Esophagus squamous epithelium (tissue), 5 donors: ENCODE results near the gene CDK15. TPM values are rescaled to one million over a fixed set of nuclear protein-coding genes. Genes with fewer than 3 reads are reported as not detected.
"Not testable (repeated sequence)": the region's sequence is repeated elsewhere in the genome, so short reads cannot be mapped to it uniquely, and the experiment has no call there.

Experiments
- DNase-seq: peaks from one replicate; lab custom pipeline; 2025; lab: John Stamatoyannopoulos, UW
- H3K27ac ChIP-seq, 4 donors: fragments of 200-600 bp; sonication (generic); one replicate each; pipeline ENCODE4 v1.5.1; 2016 to 2019; ENCODE audit warnings: mild to moderate bottlenecking in 1 of 4
- H3K27me3 ChIP-seq, 4 donors: fragments of 200-600 bp; sonication (generic); 1 replicate in 3 of 4; 2 replicates in 1 of 4; pipeline versions ENCODE4 v1.5.1 to v1.6.0; 2017 to 2021; ENCODE audit warnings: antibody characterized with exemption in 1 of 4
- H3K36me3 ChIP-seq, 3 donors: fragments of 200-600 bp; sonication (generic); one replicate each; pipeline ENCODE4 v1.5.1; 2016 to 2019
- H3K4me1 ChIP-seq, 3 donors: fragments of 200-600 bp; sonication (generic); one replicate each; pipeline ENCODE4 v1.5.1; 2017 to 2019
- H3K4me3 ChIP-seq, 4 donors: fragments of 200-600 bp; sonication (generic); 1 replicate in 3 of 4; 2 replicates in 1 of 4; pipeline ENCODE4 v1.5.1; 2016 to 2019; ENCODE audit warnings: mild to moderate bottlenecking in 2 of 4, moderate library complexity in 1 of 4
- H3K9me3 ChIP-seq, 3 donors: fragments of 200-600 bp; sonication (generic); one replicate each; pipeline ENCODE4 v1.5.1; 2016 to 2019
- POLR2A ChIP-seq, 4 donors: fragments of 450-650 bp; IDR thresholded peaks; one replicate each; pipeline ENCODE4 v1.6.1; 2017; ENCODE audit warnings: antibody characterized with exemption in 4 of 4, mild to moderate bottlenecking in 4 of 4, moderate library complexity in 3 of 4
- WGBS, 2 donors: methylation state at CpG; one replicate each; pipeline ENCODE4 v1.1.5; 2018; 5-methylcytosine and 5-hydroxymethylcytosine counted together
- intact Hi-C: fragments of 100-400 bp; cut with DNase I; formaldehyde crosslinking; loops from one replicate; pipeline ENCODE4 v1.15.0; 2022
- total RNA-seq, 4 donors: library from RNA; depleted of rRNA; stranded (reverse); fragments of >200 nt; gene quantifications; one replicate each; pipeline ENCODE4 v1.1.0, GENCODE V29; 2016
- TF ChIP-seq, protein P1 (sequence below), 6 experiments: fragments of 450-650 bp in 4 of 6; fragments of 200-600 bp in 2 of 6; sonication (generic) in 2 of 6; IDR thresholded peaks; one replicate each; pipeline ENCODE4 v1.5.1; 2016 to 2019; ENCODE audit warnings: antibody characterized with exemption in 6 of 6, mild to moderate bottlenecking in 4 of 6, moderate library complexity in 4 of 6
- donor health status: DM: yes; HTN: yes; CAD: no.

The CDK15 gene
- total RNA-seq, 4 donors from 2014 or later, result 0.23 to 6.1 TPM; not detected in 2

DNA sequence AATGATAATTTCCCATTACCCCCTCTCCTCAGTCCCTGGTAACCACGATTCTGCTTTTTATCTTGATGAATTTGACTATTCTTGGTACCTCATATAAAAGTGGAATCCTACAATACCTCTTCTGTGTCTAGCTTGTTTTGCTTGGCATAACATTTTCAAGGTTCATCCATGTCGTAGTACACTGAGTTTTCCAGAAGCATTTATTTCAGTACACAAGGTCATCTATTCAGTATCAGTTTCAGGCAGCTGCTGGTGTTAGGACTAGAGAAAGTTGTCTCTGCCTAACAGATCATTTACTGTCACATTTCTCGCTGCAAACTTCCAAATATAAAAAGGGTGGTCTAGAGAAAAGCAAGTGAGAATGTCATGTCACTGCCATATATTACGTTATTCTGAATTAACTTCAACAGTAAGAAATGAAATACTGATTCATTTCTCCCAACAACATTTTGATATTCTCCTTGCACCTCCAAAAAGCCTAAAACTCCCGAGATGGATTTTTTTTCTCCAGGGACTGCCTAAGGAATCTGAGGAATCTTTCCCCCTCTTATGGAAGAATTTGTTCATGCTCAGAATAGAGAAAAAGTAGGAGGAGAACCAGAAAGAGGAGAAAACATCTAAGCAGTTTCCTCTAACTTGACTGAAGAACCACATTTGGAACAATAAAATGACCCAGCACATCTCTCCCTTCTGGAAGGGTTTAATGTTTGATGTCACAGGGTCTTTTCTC, 36.0 kb downstream of the CDK15 start:
- intact Hi-C loops, result no loop called here
- no peak overlapping the region for H3K27ac ChIP-seq
- DNase-seq, result no peak
- peaks cover 0 to 5% (median 0%) of the 10 kb centered on the region in 3 donors for H3K4me1 ChIP-seq
- no peaks in the 10 kb centered on the region for H3K27me3 ChIP-seq
- no peak overlapping the region for H3K4me3 ChIP-seq
- TF ChIP-seq, protein P1, sequence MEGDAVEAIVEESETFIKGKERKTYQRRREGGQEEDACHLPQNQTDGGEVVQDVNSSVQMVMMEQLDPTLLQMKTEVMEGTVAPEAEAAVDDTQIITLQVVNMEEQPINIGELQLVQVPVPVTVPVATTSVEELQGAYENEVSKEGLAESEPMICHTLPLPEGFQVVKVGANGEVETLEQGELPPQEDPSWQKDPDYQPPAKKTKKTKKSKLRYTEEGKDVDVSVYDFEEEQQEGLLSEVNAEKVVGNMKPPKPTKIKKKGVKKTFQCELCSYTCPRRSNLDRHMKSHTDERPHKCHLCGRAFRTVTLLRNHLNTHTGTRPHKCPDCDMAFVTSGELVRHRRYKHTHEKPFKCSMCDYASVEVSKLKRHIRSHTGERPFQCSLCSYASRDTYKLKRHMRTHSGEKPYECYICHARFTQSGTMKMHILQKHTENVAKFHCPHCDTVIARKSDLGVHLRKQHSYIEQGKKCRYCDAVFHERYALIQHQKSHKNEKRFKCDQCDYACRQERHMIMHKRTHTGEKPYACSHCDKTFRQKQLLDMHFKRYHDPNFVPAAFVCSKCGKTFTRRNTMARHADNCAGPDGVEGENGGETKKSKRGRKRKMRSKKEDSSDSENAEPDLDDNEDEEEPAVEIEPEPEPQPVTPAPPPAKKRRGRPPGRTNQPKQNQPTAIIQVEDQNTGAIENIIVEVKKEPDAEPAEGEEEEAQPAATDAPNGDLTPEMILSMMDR (IDR thresholded peaks at IDR 0.05), result no peak
- TF ChIP-seq POLR2A (IDR thresholded peaks at IDR 0.05), result no peak
- 60 to 66% methylated on average over 5 of the region's 5 CpGs for WGBS, 2 donors
- no peaks in the 10 kb centered on the region for H3K36me3 ChIP-seq
- no peaks in the 10 kb centered on the region for H3K9me3 ChIP-seq

DNA sequence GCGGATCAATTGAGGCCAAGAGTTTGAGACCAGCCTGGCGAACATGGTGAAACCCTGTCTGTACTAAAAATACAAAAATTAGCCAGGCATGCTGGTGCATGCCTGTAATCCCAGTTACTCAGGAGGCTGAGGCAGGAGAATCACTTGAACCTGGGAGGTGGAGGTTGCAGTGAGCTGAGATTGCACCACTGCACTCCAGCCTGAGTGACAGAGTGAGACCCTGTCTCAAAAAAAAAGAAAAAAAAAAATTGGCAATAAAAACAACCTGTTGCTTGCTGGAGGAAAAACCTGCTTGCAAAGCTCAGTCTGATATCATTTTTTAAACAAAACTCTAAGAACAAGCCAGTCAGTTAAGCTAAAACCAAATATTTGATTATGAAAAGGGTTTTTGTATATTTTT, 38.6 kb downstream of the CDK15 start:
- H3K9me3 ChIP-seq, intact Hi-C loops, H3K36me3 ChIP-seq, H3K4me1 ChIP-seq, DNase-seq, H3K27ac ChIP-seq, H3K27me3 ChIP-seq, H3K4me3 ChIP-seq: not testable (repeated sequence)
- WGBS, 2 donors, result 38 to 84% methylated on average over 2 of the region's 2 CpGs

DNA sequence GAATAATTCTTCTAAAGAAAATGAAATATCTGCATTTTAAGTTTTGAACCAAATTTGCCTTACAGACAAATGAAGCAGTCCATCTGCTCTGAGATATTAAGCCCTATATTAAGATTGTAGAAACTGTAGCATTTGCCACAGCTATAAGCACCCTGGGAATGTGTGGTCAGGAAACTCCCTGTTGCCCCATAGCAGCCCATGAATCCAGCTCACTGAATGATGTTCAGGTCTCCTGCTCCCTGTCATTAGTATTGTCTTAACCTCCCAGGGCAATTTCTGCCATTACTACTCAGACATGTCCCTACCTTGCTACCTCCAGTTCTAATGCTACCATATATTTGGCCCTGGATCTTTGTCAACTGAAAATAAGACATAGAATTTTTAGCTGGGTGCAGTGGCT, 41.1 kb downstream of the CDK15 start:
- no peak overlapping the region for H3K4me3 ChIP-seq
- TF ChIP-seq POLR2A (IDR thresholded peaks at IDR 0.05), result no peak
- TF ChIP-seq, protein P1 (IDR thresholded peaks at IDR 0.05), result no peak
- H3K9me3 ChIP-seq, result no peaks in the 10 kb centered on the region
- DNase-seq, result no peak
- no peak overlapping the region for H3K27ac ChIP-seq
- H3K4me1 ChIP-seq, result peaks cover 0 to 5% (median 0%) of the 10 kb centered on the region in 3 donors
- no peaks in the 10 kb centered on the region for H3K36me3 ChIP-seq
- intact Hi-C loops, result no loop called here
- peaks cover 0 to 5% (median 0%) of the 10 kb centered on the region in 4 donors for H3K27me3 ChIP-seq

DNA sequence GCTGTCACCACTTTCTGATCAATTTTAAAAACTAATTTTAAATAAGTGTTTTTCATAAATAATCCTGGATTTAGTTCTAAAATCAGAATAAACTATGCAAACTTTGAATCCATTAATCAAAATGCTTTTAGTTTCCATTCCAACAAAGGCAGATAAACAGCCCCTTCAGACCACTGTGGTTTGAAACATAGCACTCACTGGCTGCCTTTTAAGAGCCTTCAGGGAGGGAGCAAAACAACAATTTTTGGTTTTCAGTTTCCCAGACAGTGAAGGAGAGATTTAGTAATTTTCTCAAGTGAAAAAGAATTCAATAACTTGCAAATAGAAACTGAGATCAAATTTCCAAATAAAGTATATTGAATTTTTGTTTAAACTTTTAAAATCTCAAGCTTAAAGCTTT, 46.1 kb downstream of the CDK15 start:
- intact Hi-C loops, result no loop called here
- TF ChIP-seq, protein P1 (IDR thresholded peaks at IDR 0.05), result no peak
- no peak for TF ChIP-seq POLR2A (IDR thresholded peaks at IDR 0.05)
- H3K27me3 ChIP-seq, result peaks cover 0 to 7% (median 0%) of the 10 kb centered on the region in 4 donors
- H3K9me3 ChIP-seq, result no peaks in the 10 kb centered on the region
- H3K27ac ChIP-seq, result no peak overlapping the region
- H3K36me3 ChIP-seq, result no peaks in the 10 kb centered on the region
- H3K4me1 ChIP-seq, result no peaks in the 10 kb centered on the region
- H3K4me3 ChIP-seq, result no peak overlapping the region
- DNase-seq, result no peak

DNA sequence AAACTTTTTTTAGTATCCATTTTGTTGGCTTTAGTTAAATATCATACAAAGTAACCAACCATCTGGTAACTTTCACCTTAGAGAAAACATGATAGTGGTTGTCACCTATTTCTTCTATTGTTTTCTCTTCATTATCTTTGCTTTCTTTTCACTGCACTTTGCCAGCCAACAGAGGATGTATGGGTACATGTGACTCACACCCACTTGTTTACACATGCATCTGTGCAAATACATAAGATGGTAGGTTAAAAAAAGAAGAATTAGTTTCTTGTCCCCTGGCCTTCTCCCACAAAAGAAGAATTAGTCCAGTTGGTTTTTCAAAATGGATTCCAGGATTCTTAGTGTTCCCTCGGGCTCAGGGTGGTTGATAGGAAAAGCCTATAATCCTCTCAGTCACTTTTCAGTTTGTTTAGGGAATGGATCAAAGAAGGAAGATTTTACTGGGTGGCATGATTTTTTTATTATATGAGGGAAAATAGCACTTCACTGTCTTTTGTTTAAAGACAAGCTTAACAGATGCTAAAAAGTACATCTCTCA, 46.6 kb downstream of the CDK15 start:
- no peaks in the 10 kb centered on the region for H3K9me3 ChIP-seq
- peaks cover 0 to 11% (median 0%) of the 10 kb centered on the region in 4 donors for H3K27me3 ChIP-seq
- no peak overlapping the region for H3K4me3 ChIP-seq
- no peak for TF ChIP-seq POLR2A (IDR thresholded peaks at IDR 0.05)
- TF ChIP-seq, protein P1 (IDR thresholded peaks at IDR 0.05), result no peak
- H3K36me3 ChIP-seq, result no peaks in the 10 kb centered on the region
- no peaks in the 10 kb centered on the region for H3K4me1 ChIP-seq
- intact Hi-C loops, result no loop called here
- no peak for DNase-seq
- H3K27ac ChIP-seq, result no peak overlapping the region
- 23 to 35% methylated on average over 1 of the region's 1 CpG for WGBS, 2 donors
